GM21381 (cell line): ENCODE measurements around the gene NAALADL2.

ENCODE experiments used
- ATAC-seq: cut with Tn5 transposase; IDR thresholded peaks from one replicate; pipeline ENCODE4 v1.9.1; 2021; ENCODE audit warnings: mild to moderate bottlenecking, moderate library complexity; ENCODE audit not compliant: unreplicated experiment

The NAALADL2 gene

GRCh38 chr3:174859114-174859735, at the start of gene NAALADL2:
TSS of gene NAALADL2 (plus strand) at chr3:174859334.
- ATAC-seq, result no peak

GRCh38 chr3:174810254-174810653, 48.9 kb upstream of the NAALADL2 start:
- no peak for ATAC-seq

- ATAC-seq, result no peak
These were observed 46.8 kb upstream of the NAALADL2 start for GRCh38 chr3:174812172-174812862.

GRCh38 chr3:174815750-174816149, 43.4 kb upstream of the NAALADL2 start:
- no peak for ATAC-seq

- ATAC-seq, result no peak
These were observed 38.2 kb upstream of the NAALADL2 start for GRCh38 chr3:174820885-174821284.

- ATAC-seq, result no peak
These were observed 37.7 kb upstream of the NAALADL2 start for GRCh38 chr3:174821477-174821876.

GRCh38 chr3:174822320-174822719, 36.8 kb upstream of the NAALADL2 start:
- ATAC-seq, result no peak

GRCh38 chr3:174826069-174826468, 33.1 kb upstream of the NAALADL2 start:
- ATAC-seq, result no peak

- ATAC-seq, result no peak
These were observed 14.4 kb upstream of the NAALADL2 start for GRCh38 chr3:174844746-174845145.

GRCh38 chr3:174846055-174846454, 13.1 kb upstream of the NAALADL2 start:
- ATAC-seq, result no peak

- ATAC-seq, result no peak
These were observed 4.1 kb upstream of the NAALADL2 start for GRCh38 chr3:174854987-174855386.

GRCh38 chr3:174857301-174857700, 1.8 kb upstream of the NAALADL2 start:
- ATAC-seq, result no peak

- ATAC-seq, result no peak
These were observed 781 bp upstream of the NAALADL2 start for GRCh38 chr3:174858353-174858752.

- no peak for ATAC-seq
These were observed 622 bp downstream of the NAALADL2 start for GRCh38 chr3:174859756-174860155.

- ATAC-seq, result no peak
These were observed 3.0 kb downstream of the NAALADL2 start for GRCh38 chr3:174862101-174862500.

GRCh38 chr3:174862666-174863065, 3.5 kb downstream of the NAALADL2 start:
- ATAC-seq, result no peak

GRCh38 chr3:174863488-174863887, 4.4 kb downstream of the NAALADL2 start:
- no peak for ATAC-seq

- no peak for ATAC-seq
These were observed 10.3 kb downstream of the NAALADL2 start for GRCh38 chr3:174869448-174869847.

GRCh38 chr3:174873832-174874657, 14.9 kb downstream of the NAALADL2 start:
- no peak for ATAC-seq

GRCh38 chr3:174882789-174883188, 23.7 kb downstream of the NAALADL2 start:
- ATAC-seq, result no peak

- ATAC-seq, result no peak
These were observed 24.9 kb downstream of the NAALADL2 start for GRCh38 chr3:174883881-174884675.
